ENCODE data around the gene ESRRA.
A peak's percentile ranks its signal among the peaks of the same experiment; 100 is the strongest.
"Not testable (repeated sequence)": the region's sequence is repeated elsewhere in the genome, so short reads cannot be mapped to it uniquely, and the experiment has no call there.

Gene ESRRA

DNA sequence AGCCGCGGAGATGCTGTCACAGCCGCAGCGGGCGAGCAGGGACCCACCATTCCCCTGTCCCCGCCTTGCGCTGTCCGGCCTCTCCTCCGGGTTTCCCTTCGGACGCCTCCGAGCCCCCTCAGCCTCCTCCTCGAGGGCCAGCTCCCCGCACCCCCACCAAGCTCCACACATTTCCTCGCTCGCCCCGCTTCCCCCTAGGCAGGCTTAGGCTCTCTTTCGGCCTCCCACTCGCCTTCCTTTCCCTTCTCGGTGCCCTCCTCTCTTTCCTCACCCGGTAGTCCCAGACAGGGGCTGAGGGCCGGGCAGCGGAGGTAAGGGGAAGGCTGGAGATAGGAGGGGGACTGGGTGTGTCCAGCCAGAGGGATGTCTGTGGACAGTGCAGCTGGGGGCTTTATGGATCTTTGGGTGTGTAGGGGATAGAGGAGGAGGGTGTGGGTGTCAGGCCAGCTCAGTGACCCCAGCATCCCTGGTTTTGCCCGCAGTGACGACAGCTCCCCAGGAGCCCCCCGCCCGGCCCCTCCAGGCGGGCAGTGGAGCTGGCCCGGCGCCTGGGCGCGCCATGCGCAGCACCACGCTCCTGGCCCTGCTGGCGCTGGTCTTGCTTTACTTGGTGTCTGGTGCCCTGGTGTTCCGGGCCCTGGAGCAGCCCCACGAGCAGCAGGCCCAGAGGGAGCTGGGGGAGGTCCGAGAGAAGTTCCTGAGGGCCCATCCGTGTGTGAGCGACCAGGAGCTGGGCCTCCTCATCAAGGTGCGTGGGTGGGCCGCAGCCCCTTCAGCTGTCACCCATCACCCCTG, 12.7 kb upstream of the ESRRA start:
- no peak for DNase-seq

DNA sequence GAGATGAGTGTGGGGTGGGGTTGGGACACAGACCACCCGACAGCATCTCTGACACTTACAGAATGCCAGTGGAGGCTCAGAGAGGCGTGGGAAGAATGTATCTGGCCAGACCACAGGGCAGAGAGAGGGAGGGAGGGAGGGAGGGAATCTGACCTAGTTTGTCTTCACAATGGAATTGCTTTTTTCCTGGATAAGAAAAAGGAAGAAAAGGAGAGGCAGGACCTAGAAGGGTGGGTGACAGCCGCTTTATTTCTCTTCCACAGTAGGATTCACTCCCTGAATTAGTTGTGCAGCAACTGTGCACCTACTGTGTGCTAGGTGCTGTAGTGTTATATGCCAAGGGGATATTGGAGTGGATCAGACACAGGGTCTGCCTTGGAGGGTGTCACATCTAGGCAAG, 10.6 kb upstream of the ESRRA start:
- no peak for DNase-seq

DNA sequence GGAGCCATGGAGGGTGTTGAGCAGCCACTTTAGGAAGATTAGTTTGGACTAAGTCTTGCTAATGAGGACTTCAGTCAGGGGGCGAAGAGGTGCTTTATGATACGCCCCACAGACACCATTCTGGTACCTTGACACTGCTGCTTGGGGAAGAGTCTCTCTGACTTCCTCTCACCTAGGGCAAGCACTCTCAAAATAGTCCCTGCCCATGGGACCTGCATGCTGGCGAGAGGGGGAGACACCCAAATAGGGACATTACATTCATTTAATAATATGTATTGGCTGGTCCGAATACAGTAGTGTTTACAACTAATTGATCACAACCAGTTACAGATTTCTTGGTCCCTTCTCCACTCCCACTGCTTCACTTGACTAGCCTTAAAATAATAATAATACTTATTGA, 9.6 kb upstream of the ESRRA start:
- DNase-seq = no peak

DNA sequence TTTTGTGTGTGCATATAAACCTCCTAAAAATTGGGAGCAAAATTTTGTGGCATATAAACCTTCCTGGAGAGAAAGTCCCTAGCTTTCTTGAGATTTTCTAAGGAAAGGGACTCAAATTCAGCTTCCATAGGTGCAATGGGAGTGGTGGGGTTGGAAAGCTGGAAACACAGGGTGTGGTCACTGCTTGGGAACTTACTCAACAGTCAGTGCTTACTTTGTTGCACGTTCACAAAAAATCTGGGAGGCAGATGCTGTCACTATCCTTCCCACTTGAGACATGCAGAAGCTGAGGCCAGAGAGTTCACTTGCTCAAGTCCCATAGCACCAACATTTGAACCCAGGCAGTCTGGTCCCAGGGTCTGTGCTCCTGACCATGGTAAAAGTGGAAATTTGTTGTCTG, 9.1 kb upstream of the ESRRA start:
- no peak for DNase-seq

DNA sequence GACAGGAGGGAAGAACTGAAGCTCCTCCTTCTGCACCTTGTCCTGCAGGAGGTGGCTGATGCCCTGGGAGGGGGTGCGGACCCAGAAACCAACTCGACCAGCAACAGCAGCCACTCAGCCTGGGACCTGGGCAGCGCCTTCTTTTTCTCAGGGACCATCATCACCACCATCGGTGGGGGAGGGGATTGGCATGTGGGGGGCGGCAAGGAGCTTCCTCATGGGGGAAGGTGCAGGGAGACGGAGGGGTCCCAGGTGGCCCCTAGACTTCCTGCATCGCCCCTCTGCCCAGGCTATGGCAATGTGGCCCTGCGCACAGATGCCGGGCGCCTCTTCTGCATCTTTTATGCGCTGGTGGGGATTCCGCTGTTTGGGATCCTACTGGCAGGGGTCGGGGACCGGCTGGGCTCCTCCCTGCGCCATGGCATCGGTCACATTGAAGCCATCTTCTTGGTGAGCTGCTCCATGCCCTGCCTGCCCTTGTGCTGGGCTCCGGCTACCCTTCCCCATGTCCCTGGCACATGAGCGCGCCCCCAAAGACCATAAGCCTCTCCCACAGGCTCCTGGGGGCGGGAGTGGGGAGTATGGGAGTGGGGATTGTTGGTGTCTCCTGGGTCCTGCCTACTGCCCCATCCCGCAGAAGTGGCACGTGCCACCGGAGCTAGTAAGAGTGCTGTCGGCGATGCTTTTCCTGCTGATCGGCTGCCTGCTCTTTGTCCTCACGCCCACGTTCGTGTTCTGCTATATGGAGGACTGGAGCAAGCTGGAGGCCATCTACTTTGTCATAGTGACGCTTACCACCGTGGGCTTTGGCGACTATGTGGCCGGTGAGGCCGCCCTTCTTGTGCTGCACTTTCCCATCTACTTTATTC, 8.3 kb upstream of the ESRRA start:
- no peak for DNase-seq

DNA sequence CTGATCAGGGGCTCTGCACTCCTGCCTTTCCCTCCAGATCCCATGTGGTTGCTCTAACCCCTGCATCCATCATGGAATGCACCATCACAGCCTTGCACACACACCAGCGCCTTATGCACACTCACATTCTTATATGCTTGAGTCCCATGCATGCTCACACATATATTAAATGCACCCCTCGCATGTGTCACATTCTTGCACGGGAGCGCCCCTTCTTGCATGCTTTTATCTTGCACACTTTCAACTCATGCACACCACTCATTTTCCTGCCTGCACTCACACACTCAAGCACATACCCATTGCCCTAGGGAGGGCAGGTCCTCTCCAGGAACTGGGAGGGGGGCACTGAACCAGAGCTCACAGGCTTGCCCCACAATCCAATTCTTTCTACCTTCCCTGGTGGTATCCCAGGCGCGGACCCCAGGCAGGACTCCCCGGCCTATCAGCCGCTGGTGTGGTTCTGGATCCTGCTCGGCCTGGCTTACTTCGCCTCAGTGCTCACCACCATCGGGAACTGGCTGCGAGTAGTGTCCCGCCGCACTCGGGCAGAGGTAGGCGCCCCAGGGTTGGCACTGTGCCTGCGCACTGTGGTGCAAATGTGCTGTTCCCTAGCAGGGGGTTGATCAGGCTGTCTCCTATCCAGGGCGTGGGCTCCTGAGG, 7.5 kb upstream of the ESRRA start:
- DNase-seq = no peak

DNA sequence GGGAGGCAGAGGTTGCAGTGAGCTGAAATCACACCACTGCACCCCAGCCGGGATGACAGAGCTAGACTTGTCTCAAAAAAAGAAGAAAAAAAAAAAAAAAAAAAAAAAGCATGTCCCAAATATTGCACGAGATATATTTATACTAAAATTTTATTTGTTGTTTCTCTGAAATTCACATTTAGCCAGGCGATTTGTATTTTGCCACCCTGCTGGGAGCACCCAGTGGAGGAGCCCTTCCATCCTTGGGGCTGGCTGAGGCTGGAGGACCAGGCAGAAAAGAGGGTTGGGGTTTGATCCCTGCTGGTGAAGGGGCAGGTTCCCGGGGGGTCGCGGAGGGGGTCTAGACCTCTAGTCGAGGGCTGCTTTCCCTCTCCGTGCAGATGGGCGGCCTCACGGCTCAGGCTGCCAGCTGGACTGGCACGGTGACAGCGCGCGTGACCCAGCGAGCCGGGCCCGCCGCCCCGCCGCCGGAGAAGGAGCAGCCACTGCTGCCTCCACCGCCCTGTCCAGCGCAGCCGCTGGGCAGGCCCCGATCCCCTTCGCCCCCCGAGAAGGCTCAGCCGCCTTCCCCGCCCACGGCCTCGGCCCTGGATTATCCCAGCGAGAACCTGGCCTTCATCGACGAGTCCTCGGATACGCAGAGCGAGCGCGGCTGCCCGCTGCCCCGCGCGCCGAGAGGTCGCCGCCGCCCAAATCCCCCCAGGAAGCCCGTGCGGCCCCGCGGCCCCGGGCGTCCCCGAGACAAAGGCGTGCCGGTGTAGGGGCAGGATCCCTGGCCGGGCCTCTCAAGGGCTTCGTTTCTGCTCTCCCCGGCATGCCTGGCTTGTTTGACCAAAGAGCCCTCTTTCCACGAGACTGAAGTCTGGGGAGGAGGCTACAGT, 6.1 kb upstream of the ESRRA start:
- DNase-seq = peak; percentile 45

DNA sequence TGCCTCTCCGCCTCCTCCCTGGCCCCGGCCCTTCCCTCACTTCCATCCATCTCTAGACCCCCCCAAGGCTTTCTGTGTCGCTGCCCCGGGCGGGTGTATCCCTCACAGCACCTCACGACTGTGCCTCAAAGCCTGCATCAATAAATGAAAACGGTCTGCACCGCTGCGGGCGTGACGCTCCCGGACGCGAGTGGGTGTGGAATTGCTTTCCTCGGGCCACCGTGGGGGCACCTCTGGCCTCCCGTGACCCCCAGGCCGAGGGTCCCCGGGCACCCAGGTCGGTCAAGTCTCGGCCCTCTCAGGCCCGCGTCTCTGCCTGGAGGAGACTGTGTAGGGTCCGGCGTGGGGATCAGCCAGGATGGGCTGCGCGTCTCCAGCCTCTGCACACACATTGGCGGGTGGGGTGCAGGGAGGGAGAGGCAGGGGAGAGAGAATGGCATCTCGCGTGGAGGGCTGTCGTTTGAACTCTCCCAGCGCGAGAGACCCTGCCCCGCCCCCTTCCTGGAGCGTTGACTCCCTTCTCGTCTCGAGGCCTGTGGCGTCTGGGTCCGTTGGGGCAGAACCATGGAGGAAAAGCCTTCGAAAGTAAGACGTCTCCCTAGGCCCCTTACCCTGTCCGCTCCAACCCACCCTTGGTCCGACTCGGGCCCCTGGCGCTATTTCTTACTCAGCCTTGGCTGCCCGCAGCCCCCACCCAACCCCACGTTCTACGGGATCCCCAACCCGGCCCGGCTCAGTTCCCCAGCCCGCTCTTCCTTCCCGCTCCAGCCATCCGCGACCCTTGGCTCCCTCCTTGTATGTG, 5.3 kb upstream of the ESRRA start, which contains the start of gene CATSPERZ:
Gene CATSPERZ, plus strand, starts transcription at position 512 of the 802 bp plus-strand sequence. Its CDS starts 53 bp downstream, at position 565.
- DNase-seq = peak; percentile 12

DNA sequence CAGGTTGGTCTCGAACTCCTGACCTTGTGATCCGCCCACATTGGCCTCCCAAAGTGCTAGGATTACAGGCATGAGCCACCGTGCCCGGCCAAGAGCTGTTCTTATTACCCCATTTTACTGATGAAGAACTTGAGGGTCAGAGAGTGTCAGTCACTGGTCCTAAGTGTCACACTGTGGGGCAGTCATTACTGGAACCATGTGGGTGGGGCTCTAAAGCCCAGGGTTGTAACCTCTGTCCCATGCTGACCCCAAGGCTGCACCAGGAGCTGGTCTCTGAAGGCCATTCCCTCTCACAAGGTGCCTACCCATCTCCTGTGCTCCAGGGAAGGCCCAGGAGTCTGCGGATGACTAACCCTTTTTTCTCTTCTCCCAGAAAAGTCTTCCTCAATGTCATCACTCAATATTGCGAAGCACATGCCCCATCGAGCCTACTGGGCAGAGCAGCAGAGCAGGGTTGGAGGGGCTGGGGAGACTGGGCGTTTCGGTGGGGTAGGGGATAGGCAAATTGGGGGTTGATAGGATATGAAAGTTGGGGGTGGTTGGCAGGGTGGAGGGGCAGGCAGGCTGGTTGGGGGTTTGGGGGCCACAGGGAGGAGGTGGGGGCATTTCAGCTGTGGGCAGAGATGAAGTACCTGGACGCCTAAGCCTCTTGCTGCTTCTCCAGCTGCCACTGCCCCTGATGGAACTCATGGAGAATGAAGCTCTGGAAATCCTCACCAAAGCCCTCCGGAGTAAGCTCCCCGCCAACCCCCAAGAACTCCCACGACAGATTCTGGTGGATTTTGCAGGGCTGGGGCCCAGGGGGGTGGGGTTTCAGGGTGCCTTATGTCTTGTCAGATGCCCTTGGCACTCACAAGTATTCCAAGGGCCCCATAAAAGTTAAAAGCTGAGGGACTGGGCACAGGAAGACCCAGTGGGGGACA, 2.0 kb upstream of the ESRRA start:
- no peak for DNase-seq

DNA sequence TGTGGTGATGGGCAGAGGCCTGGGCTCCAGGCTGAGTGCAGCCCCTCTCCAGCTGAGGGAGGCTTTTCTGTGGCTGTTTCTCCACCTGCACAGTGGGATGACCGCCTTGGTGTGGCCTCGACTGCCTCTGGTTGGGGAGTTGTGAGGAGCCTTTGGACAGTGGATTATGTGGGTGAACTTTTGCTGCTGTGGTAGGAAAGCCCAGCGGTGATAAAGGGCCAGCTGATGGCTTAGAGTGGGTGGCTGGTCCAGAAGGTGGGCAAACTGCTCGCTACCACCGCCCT, 1.4 kb upstream of the ESRRA start:
- DNase-seq = no peak

DNA sequence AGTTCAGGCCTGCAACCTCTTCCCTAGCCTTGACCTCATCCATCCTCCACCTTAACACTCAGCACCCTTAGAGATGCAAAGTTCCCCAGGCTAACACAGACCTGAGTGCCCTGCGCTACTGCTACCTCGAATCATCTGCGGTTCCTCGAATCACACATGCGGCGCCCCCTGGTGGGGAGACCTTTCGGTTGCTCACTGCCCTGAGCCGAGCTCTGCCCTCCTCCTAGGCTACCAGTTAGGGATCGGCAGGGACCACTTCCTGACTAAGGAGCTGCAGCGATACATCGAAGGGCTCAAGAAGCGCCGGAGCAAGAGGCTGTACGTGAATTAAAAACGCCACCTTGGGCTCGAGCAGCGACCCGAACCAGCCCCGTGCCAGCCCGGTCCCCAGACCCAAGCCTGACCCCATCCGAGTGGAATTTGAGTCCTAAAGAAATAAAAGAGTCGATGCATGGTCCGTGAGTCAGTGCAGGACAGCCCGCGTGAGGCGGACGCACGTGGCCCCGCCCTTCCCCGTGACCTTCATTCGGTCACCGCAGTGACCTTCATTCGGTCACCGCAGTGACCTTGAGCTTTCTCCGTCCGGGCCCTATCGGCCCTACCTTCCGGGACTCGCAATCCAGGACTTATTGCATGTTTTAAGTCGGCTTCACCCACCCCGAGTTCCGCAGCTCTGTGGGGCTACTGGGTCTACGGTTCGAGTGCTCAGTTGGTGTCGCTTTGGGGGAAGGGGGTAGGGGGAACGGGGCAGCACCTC, 830 bp upstream of the ESRRA start:
- DNase-seq = peak; percentile 95

DNA sequence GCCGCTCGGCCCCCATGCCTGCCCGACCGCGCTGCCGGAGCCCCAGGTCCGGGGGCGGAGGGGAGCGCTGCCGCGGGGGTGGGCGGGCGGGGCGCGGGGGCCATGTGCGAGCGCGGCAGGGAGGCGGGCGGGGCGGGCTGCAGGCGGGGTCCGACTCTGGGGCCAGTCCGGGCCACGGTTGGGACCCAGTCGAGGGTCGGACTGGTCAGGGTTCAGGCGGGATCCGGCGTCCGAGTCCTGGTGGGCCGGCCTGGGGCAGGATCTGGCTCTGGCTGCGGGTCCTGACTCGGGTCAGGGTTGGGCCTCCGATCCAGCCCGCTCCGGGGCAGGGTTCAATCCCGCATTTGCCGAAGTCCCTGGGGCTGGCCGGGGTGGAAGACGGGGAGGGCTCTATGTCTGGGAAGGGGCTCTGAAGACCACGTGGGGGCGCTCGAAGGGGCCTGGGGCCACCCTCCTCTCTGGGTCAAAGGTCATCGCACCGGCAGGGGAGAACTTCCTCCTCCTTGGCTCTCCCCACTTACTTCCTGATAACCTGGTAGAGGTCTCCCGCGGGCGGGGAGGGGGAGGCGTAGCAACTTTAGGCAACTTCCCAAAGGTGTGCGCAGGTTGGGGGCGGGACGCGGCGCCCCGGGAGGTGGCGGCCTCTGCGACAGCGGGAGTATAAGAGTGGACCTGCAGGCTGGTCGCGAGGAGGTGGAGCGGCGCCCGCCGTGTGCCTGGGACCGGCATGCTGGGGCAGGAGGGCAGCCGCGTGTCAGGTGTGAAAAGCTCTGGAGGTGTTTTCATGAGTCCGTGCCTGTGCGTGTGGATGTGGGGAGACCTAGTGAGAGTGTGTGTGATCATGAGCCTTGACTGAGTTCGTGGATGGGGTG, 603 bp downstream of the ESRRA start:
- peak; percentile 53 for DNase-seq

DNA sequence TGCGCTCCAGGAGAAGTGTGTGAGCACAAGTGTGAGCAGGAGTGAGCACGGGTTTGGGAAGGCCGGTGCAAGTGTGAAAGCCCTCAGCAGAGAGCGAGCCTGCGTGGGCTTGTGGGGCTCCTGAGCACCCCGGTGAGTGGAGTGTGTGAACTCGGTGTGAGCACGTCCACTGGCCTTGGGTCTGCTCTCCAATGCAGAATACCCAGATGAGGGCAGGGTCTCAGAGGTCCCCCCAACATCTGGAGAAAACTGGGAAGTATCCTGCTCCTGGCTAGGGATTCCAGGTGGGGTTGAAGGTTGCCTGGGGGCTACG, 1.2 kb downstream of the ESRRA start:
- no peak for DNase-seq

DNA sequence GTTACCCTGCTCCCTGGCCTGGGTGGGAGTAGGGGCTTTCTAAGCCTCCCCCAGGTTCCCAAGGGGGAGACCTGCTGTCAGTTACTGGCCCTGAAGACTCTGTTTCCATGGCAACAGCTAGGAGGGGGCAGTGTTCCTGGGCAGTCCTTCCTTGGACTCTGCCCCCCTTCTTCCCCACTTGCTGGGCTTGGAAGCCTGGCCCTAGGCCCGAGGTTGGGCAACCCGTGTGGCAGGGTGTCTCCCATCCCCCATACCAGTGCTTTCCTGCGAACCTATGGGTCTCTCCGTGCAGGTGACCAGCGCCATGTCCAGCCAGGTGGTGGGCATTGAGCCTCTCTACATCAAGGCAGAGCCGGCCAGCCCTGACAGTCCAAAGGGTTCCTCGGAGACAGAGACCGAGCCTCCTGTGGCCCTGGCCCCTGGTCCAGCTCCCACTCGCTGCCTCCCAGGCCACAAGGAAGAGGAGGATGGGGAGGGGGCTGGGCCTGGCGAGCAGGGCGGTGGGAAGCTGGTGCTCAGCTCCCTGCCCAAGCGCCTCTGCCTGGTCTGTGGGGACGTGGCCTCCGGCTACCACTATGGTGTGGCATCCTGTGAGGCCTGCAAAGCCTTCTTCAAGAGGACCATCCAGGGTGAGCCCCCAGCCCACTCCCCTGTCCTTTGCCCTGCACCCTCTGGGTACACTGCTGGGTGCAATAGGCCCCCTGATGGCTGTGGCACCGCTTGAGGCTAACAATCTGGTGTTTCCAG, 1.7 kb downstream of the ESRRA start:
- no peak for DNase-seq

DNA sequence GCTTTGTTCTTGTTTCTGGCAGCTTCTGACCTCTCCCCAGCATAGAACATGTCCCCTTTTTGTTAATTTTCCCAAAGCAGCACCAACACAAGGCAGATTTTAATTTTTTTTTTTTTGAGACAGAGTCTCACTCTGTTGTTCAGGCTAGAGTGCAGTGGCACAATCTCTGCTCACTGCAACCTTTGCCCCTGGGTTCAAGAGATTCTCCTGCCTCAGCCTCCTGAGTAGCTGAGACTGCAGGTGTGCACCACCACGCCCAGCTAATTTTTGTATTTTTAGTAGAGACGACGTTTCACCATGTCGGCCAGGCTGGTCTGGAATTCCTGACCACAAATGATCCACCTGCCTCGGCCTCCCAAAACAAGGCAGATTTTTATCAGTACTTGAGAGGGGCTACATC, 2.5 kb downstream of the ESRRA start:
- not testable (repeated sequence) for DNase-seq

DNA sequence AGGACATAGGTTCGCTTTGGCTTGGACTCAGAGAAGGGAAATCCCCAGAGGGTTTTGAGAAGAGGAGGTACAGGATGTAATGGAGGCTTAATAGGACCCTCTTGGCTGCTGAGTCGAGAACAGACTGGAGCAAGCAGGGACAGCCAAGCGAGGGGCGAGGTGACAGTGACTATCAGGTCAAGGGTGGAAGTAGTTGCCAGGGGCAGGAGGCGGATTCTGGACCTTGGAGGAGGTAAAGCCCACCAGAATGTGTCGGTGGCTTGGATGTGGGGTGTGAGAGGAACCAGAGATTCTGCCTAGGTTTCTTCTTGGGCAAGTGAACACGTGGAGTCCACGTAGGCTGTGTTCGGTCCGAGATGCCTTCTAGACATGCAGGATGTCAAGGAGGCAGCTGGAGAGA, 7.6 kb downstream of the ESRRA start:
- no peak for DNase-seq

DNA sequence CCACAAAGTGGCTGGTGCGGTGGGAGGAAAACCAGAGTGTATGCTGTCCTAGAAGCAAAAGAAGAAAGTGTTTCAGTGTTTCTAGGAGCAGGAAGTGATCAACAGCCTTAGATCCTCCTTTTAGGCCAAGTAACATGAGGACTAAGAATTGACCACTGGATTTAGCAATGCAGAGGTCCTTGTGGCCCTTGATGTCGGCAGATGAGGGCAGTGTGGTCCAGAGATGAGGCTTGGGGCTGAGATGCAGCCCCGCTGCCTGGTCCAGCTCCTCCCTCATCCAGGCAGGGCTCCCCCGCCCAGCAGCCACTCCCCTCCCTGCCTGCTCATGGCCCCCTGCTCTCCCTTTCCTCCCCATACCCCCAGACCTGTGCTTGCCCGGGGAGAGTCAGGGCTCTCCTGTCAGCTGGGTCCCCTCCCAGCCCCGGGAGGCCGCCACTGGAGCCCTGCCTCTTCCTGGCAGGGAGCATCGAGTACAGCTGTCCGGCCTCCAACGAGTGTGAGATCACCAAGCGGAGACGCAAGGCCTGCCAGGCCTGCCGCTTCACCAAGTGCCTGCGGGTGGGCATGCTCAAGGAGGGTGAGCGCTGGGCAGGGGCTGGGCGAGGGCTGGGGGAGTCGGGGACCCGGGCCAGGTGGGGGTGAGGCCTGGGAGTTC, 8.3 kb downstream of the ESRRA start:
- DNase-seq = no peak

All from NCI-H1092 treated with DMSO at 0.1 percent for 48 hours (cell line).